C4-2B (cell line): Measurements from ENCODE around the gene TRAPPC10.
A peak's percentile ranks its signal among the peaks of the same experiment; 100 is the strongest.

Experiments
- H3K27ac ChIP-seq: fragments of 450-650 bp; 2 replicates; pipeline ENCODE4 v1.5.1; 2017
- ZFX ChIP-seq: fragments of 450-650 bp; IDR thresholded peaks from 2 replicates; pipeline ENCODE4 v1.6.1; 2017
- TF ChIP-seq, protein P1 (sequence below): fragments of 450-650 bp; conservative IDR thresholded peaks from 2 replicates; pipeline ENCODE4 v1.5.1; 2017; ENCODE audit warnings: mild to moderate bottlenecking

Gene TRAPPC10, protein sequence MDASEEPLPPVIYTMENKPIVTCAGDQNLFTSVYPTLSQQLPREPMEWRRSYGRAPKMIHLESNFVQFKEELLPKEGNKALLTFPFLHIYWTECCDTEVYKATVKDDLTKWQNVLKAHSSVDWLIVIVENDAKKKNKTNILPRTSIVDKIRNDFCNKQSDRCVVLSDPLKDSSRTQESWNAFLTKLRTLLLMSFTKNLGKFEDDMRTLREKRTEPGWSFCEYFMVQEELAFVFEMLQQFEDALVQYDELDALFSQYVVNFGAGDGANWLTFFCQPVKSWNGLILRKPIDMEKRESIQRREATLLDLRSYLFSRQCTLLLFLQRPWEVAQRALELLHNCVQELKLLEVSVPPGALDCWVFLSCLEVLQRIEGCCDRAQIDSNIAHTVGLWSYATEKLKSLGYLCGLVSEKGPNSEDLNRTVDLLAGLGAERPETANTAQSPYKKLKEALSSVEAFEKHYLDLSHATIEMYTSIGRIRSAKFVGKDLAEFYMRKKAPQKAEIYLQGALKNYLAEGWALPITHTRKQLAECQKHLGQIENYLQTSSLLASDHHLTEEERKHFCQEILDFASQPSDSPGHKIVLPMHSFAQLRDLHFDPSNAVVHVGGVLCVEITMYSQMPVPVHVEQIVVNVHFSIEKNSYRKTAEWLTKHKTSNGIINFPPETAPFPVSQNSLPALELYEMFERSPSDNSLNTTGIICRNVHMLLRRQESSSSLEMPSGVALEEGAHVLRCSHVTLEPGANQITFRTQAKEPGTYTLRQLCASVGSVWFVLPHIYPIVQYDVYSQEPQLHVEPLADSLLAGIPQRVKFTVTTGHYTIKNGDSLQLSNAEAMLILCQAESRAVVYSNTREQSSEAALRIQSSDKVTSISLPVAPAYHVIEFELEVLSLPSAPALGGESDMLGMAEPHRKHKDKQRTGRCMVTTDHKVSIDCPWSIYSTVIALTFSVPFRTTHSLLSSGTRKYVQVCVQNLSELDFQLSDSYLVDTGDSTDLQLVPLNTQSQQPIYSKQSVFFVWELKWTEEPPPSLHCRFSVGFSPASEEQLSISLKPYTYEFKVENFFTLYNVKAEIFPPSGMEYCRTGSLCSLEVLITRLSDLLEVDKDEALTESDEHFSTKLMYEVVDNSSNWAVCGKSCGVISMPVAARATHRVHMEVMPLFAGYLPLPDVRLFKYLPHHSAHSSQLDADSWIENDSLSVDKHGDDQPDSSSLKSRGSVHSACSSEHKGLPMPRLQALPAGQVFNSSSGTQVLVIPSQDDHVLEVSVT

DNA sequence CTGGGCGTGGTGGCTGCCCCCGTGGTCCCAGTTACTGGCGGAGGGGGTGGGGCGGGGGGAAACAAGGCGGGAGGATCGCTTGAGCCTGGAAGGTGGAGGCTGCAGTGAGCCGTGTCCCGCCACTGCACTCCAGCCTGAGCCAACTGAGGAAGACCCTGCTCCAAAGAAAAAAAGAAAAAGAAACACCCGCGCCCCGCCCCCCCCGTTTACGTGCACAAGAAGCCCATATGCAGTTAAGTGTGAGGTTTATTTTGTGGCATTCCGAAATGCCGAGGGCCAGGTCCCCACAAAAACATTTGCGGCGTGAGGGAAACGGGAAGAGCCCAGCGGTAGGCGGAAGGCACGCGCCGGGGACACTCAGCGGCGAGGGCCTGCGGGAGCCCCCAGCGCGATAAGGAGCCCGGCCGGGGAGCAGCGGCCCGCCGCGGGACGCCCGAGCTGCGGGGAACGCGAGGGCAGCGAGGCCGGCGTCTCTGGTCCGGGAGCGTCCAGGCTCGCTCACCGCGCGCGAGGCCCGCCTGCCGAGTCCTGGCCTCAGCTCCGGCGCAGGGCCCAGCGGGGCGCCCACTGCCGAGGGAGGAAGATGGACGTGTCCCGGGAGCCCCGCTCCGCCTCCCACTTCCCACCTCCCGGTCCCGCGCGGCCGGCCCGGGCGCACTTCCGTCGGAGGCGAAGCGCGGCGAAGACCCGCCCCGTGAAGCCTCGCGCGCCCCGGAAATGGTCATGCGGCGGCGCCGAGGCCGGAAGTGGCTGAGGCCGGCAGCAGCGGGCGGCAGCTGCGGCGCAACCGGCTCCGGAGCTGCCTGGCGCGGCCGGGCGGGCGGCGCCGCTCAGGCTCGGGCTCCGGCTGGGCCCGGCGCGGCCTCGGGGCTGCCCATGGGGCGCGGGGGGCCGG is at the start of gene TRAPPC10:
TSS of gene TRAPPC10 (plus strand) at position 731 of the 895 bp plus-strand sequence. CDS start 185 bp downstream, outside the sequence.
- H3K27ac ChIP-seq = peak within 1 kb of the TSS; percentile 97

DNA sequence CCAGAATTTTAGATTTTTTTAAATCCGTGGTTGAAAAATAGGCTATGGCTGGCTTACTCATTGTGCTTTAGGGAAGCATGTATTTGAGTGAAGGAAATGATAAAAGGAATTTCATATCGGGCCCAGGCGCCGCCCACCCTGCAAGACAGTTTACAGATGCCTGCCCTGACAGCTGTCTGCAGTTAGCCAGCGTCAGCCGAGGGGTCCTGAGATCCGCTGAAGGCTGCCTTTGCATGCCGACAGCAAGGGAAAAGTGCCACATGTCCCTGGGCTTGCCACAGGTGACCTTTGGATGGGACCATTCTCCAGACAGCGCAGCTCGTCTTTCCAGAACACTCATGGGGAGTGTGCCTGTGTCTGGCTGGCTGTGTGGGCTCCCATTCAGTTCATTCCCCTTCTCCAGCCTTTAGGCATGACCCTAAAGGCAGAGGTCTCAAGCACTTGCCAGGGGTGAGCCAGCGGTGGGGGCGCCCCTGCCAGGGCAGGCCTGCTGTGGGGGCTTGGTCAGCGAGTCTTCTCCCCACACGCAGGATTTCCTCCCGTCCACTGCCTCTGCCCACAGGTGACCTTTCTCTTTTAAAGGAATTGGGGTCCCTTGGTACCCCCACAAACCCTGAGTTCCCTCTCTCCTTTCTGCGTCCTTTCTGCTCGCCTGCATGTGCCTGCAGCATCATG is 46.1 kb upstream of the TRAPPC10 start:
- H3K27ac ChIP-seq = no peak overlapping the region

More for the DNA sequence above, at the start of gene TRAPPC10:
- TF ChIP-seq, protein P1, sequence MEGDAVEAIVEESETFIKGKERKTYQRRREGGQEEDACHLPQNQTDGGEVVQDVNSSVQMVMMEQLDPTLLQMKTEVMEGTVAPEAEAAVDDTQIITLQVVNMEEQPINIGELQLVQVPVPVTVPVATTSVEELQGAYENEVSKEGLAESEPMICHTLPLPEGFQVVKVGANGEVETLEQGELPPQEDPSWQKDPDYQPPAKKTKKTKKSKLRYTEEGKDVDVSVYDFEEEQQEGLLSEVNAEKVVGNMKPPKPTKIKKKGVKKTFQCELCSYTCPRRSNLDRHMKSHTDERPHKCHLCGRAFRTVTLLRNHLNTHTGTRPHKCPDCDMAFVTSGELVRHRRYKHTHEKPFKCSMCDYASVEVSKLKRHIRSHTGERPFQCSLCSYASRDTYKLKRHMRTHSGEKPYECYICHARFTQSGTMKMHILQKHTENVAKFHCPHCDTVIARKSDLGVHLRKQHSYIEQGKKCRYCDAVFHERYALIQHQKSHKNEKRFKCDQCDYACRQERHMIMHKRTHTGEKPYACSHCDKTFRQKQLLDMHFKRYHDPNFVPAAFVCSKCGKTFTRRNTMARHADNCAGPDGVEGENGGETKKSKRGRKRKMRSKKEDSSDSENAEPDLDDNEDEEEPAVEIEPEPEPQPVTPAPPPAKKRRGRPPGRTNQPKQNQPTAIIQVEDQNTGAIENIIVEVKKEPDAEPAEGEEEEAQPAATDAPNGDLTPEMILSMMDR = no peak
- peak; percentile 84 for TF ChIP-seq ZFX

DNA sequence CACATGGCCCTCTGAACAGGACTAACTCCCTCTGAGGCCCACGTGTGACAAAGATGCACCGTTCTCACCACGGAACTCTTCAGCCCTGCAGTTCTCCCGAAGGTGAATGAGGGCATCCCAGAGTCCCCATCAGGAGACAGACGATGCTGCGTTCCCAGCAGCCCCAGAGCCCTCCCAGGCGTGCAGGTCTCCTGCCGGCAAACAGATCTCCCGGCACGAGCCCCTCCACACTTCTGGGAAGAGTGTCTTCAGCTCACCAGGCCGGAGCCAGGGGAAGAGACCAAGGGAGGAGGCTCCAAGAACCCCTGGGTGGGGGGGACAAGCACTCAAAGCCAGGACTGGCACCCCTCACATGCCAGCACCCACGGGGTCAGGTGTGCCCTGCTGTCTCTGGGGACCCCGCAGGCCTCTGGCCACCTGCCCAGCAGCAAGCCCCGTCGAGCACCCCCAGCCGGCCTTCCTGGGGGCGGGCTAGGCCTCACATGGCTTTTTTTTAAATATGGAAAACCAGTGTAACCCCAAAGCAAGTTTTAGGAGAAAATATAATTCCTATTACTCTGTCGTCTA is 45.1 kb upstream of the TRAPPC10 start:
- TF ChIP-seq ZFX = no peak
- TF ChIP-seq, protein P1 = no peak
- no peak overlapping the region for H3K27ac ChIP-seq

More for the DNA sequence above, 46.1 kb upstream of the TRAPPC10 start:
- TF ChIP-seq, protein P1 = no peak
- no peak for TF ChIP-seq ZFX

DNA sequence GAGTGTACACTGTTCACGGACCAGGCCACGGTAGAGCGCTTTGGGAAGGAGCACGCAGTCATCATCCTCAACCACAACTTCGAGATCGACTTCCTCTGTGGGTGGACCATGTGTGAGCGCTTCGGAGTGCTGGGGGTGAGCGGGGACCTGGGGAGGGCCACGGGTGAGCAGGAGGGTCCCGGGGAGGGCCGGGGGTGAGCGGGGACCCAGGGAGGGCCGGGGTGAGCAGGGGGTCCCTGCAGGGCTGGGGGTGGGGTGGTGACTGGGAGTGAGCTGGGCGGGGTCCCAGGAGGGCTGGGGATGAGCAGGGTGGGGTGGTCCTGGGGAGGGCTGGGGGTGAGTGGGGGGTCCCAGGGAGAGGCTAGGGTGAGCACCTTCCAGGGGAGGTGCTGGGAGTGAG is 44.1 kb upstream of the TRAPPC10 start:
- TF ChIP-seq, protein P1 = no peak
- no peak for TF ChIP-seq ZFX
- H3K27ac ChIP-seq = no peak overlapping the region

DNA sequence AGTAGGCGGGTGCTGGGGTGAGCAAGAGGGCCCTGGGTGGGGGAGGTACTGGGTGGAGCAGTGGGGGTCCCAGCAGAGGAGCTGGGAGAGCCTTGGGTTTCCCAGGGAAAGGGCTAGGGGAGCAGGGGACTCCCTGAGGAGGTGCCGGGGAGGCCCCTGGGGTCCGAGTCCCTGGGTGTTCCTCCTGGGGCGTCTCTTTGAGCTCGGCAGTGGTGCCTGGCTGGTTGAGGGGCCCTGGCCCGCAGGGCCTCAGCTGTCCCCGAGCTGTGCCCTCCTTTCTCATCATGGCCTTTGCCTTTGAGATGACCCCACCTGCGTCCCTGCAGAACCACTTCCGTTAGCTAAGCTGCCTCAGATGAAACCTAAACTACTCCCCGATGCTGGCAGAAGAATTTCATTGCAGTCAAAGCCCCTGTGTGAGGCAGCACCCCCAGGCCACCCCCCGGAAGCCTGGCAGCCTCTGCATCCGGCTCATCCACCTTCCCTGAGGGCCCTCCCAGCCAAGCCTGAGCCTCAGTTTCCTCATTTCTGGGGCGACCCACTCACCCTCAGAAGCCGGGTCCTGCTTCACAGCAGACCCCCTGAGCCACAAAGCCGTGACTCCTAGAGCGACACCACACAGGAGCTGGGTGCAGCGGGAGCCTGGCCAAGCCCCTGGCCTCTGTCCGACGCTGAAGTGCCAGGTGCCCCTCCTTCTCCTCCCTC is 43.5 kb upstream of the TRAPPC10 start:
- TF ChIP-seq, protein P1 = no peak
- TF ChIP-seq ZFX = no peak
- no peak overlapping the region for H3K27ac ChIP-seq
